ENCODE measurements around the gene DOCK8.

Gene DOCK8

GRCh38 chr9:270657-271237, 56.1 kb downstream of the DOCK8 start:
- no peak overlapping the region for H3K4me3 ChIP-seq (ENCODE audit: control insufficient read depth, low read depth, low read length)
- no peak for TF ChIP-seq CTCF (conservative IDR thresholded peaks at IDR 0.05; ENCODE audit: control insufficient read depth, insufficient read depth, low read depth, low read length)
- DNase-seq (ENCODE audit: low read depth): no peak

- no peak overlapping the region for H3K4me3 ChIP-seq (ENCODE audit: control insufficient read depth, low read depth, low read length)
- no peak for DNase-seq (ENCODE audit: low read depth)
- TF ChIP-seq CTCF (conservative IDR thresholded peaks at IDR 0.05; ENCODE audit: control insufficient read depth, insufficient read depth, low read depth, low read length): no peak
Observed at GRCh38 chr9:272251-273213, 57.9 kb downstream of the DOCK8 start.

- DNase-seq (ENCODE audit: low read depth): no peak
- no peak overlapping the region for H3K4me3 ChIP-seq (ENCODE audit: control insufficient read depth, low read depth, low read length)
Observed at GRCh38 chr9:274406-274805, 59.7 kb downstream of the DOCK8 start.

GRCh38 chr9:277601-278295, 63.1 kb downstream of the DOCK8 start:
- no peak for DNase-seq (ENCODE audit: low read depth)
- H3K4me3 ChIP-seq (ENCODE audit: control insufficient read depth, low read depth, low read length): no peak overlapping the region
- TF ChIP-seq CTCF (conservative IDR thresholded peaks at IDR 0.05; ENCODE audit: control insufficient read depth, insufficient read depth, low read depth, low read length): no peak

More at GRCh38 chr9:274406-274805, 59.7 kb downstream of the DOCK8 start:
- TF ChIP-seq CTCF (conservative IDR thresholded peaks at IDR 0.05; ENCODE audit: control insufficient read depth, insufficient read depth, low read depth, low read length): no peak

GRCh38 chr9:278651-279050, 64.0 kb downstream of the DOCK8 start:
- no peak for DNase-seq (ENCODE audit: low read depth)
- no peak overlapping the region for H3K4me3 ChIP-seq (ENCODE audit: control insufficient read depth, low read depth, low read length)

More at GRCh38 chr9:278651-279050, 64.0 kb downstream of the DOCK8 start:
- TF ChIP-seq CTCF (conservative IDR thresholded peaks at IDR 0.05; ENCODE audit: control insufficient read depth, insufficient read depth, low read depth, low read length): no peak
